Endodermal cell (in vitro differentiated cells): Measurements from ENCODE around the gene ARHGDIA. TPM values are rescaled to one million over a fixed set of nuclear protein-coding genes. Genes with fewer than 3 reads are reported as not detected.
A peak's percentile ranks its signal among the peaks of the same experiment; 100 is the strongest.

Experiments
- DNase-seq: peaks from one replicate; pipeline ENCODE4 v3.0.0-alpha.2; 2017
- H3K27ac ChIP-seq: 2 replicates; pipeline ENCODE4 v1.5.1; 2013; ENCODE audit warnings: mild to moderate bottlenecking, low read depth, low read length, moderate library complexity
- H3K27me3 ChIP-seq: 2 replicates; pipeline ENCODE4 v1.6.1; 2013; ENCODE audit warnings: mild to moderate bottlenecking, low read length, moderate library complexity; ENCODE audit not compliant: insufficient read depth, control insufficient read depth, poor library complexity, severe bottlenecking
- H3K36me3 ChIP-seq: 2 replicates; pipeline ENCODE4 v1.7.0; 2013; ENCODE audit warnings: mild to moderate bottlenecking, low read length, moderate library complexity; ENCODE audit not compliant: control insufficient read depth, insufficient read depth
- H3K4me1 ChIP-seq: one replicate; pipeline ENCODE4 v1.7.0; 2013; ENCODE audit warnings: low read length; ENCODE audit not compliant: control insufficient read depth, insufficient read depth
- H3K4me3 ChIP-seq: 2 replicates; pipeline ENCODE4 v1.5.1; 2013; ENCODE audit warnings: mild to moderate bottlenecking, low read length, moderate library complexity
- H3K9ac ChIP-seq: 2 replicates; pipeline ENCODE4 v1.6.1; 2013; ENCODE audit warnings: mild to moderate bottlenecking, low read length, moderate library complexity; ENCODE audit not compliant: poor library complexity, severe bottlenecking; ENCODE audit errors: extremely low read depth
- H3K9me3 ChIP-seq: 2 replicates; pipeline ENCODE4 v1.6.1; 2013; ENCODE audit warnings: mild to moderate bottlenecking, low read length, moderate library complexity; ENCODE audit not compliant: control insufficient read depth
- H3K27ac Mint-ChIP-seq: 2 replicates; pipeline ENCODE4 v1.8.0; 2020; ENCODE audit warnings: mixed read lengths
- H3K27me3 Mint-ChIP-seq: 2 replicates; pipeline ENCODE4 v1.8.0; 2021; ENCODE audit warnings: mild to moderate bottlenecking, mixed read lengths; ENCODE audit not compliant: insufficient read depth
- H3K36me3 Mint-ChIP-seq: 2 replicates; pipeline ENCODE4 v1.8.0; 2020; ENCODE audit warnings: low read depth, mixed read lengths
- H3K4me1 Mint-ChIP-seq: 2 replicates; pipeline ENCODE4 v1.8.0; 2020; ENCODE audit warnings: mixed read lengths
- H3K4me3 Mint-ChIP-seq: 2 replicates; pipeline ENCODE4 v1.8.0; 2020; ENCODE audit warnings: mild to moderate bottlenecking, moderate library complexity, mixed read lengths
- H3K9me3 Mint-ChIP-seq: 2 replicates; pipeline ENCODE4 v1.8.0; 2020; ENCODE audit warnings: mild to moderate bottlenecking, mixed read lengths
- WGBS, 2 experiments: methylation state at CpG; one replicate each; pipeline versions ENCODE4 v1.1.5 to v1.1.7; 2013; ENCODE audit warnings: missing lambda C conversion rate in 2 of 2, mixed read lengths in 1 of 2; ENCODE audit not compliant: insufficient coverage in 1 of 2, insufficient read length in 1 of 2; 5-methylcytosine and 5-hydroxymethylcytosine counted together
- total RNA-seq, 2 donors: library from RNA; stranded (reverse); fragmentation: NEBNext Ultra II Directional in 1 of 2; extraction: Animal tissue kit (Norgen Biotek cat#: 25700) in 1 of 2; gene quantifications; 2 replicates in 1 of 2; 3 replicates in 1 of 2; pipeline ENCODE4 v1.2.1, GENCODE V29; 2021
- TF ChIP-seq, protein P1 (sequence below): fragments of 200-600 bp; sonication (generic); conservative IDR thresholded peaks from 2 replicates; pipeline ENCODE4 v1.5.0; 2021; ENCODE audit warnings: antibody characterized with exemption, mild to moderate bottlenecking

ARHGDIA gene
- total RNA-seq, 2 donors from 2014 or later: 240 to 254 TPM

DNA sequence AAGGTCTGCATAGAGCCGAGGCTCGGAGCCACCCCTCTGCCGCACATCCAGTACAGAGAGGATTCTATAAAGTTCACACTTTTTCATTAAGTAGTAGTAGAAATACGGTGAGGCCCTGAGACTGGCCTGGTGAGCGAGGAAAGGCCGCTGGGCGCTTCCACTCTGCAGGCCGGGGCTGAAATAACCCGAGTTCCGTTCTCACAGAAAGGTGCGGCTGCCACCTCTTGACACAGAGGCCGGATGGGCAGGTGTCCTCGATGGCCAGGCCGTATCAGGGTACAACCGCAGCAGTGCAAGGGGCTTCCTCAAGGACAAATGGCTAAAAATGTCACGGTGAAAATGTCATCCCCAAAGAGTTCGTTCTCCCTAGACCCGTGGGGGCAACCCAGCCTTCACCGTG, 40.8 kb upstream of the ARHGDIA start:
- Histone ChIP-seq H3K4me3 (no peak overlapping the region), H3K9ac (no peak overlapping the region), H3K27ac (no peak overlapping the region), H3K36me3 (peaks cover 67% of the 10 kb centered on the region), H3K27me3 (no peaks in the 10 kb centered on the region), H3K4me1 (peaks cover 10% of the 10 kb centered on the region), H3K9me3 (no peaks in the 10 kb centered on the region)
- no peaks in the 10 kb centered on the region for H3K27me3 Mint-ChIP-seq
- H3K27ac Mint-ChIP-seq: peak overlapping the region; percentile 52
- TF ChIP-seq, protein P1, sequence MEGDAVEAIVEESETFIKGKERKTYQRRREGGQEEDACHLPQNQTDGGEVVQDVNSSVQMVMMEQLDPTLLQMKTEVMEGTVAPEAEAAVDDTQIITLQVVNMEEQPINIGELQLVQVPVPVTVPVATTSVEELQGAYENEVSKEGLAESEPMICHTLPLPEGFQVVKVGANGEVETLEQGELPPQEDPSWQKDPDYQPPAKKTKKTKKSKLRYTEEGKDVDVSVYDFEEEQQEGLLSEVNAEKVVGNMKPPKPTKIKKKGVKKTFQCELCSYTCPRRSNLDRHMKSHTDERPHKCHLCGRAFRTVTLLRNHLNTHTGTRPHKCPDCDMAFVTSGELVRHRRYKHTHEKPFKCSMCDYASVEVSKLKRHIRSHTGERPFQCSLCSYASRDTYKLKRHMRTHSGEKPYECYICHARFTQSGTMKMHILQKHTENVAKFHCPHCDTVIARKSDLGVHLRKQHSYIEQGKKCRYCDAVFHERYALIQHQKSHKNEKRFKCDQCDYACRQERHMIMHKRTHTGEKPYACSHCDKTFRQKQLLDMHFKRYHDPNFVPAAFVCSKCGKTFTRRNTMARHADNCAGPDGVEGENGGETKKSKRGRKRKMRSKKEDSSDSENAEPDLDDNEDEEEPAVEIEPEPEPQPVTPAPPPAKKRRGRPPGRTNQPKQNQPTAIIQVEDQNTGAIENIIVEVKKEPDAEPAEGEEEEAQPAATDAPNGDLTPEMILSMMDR: no peak
- H3K4me1 Mint-ChIP-seq: peaks cover 7% of the 10 kb centered on the region
- H3K9me3 Mint-ChIP-seq: no peaks in the 10 kb centered on the region
- no peak for DNase-seq
- peak overlapping the region; percentile 81 for H3K4me3 Mint-ChIP-seq
- 92 to 98% methylated on average over 16 to 19 of the region's 19 CpGs for WGBS, 2 experiments
- H3K36me3 Mint-ChIP-seq: peaks cover 34% of the 10 kb centered on the region

DNA sequence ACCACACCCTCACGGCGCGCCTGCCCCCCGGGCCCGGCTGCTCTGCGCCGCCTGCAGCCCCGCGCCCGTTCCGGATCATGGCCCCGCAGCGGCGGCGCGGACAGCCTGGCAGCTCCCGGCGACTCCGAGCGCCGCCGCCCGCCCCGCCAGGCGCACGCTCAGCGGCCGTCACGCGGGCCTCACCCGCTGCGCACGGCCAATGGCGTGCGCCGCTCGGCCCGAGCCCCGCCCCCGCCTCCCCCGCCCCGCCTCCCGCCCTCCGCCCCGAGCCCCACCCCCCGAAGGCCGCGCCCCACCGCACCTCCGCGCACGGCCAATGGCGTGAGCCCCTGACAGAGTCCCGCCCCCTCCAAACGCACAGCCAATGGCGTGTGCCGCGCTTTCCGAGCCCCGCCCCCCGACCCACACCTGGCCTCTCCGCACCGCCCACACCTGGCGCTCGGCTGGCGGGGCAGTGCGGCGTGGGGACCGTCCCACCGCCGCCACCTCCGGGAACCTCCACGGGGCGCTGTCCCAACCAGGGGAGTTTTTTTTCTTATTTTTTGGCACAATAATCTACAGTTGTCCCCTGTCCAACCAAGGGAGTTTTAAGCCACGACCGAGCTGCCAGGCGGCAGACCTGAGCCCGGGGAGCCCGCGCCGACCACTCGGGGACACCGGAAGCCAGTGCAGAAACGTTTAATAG, 40.3 kb upstream of the ARHGDIA start, which contains the start of gene PCYT2:
Gene PCYT2, minus strand, starts transcription at position 123 of the 685 bp plus-strand sequence. Its CDS starts 44 bp downstream, at position 79.
- DNase-seq: peak; percentile 99
- 11 to 72% methylated on average over 10 to 69 of the region's 84 CpGs for WGBS, 2 experiments
- peak within 1 kb of the TSS; percentile 95 for H3K27ac Mint-ChIP-seq
- H3K36me3 Mint-ChIP-seq: peaks cover 35% of the 10 kb centered on the region
- H3K9me3 ChIP-seq: no peaks in the 10 kb centered on the region
- TF ChIP-seq, protein P1: peak; percentile 47
- no peaks in the 10 kb centered on the region for H3K27me3 Mint-ChIP-seq
- peak within 1 kb of the TSS; percentile 16 for H3K27ac ChIP-seq
- H3K9me3 Mint-ChIP-seq: no peaks in the 10 kb centered on the region
- no peaks in the 10 kb centered on the region for H3K27me3 ChIP-seq
- H3K4me1 Mint-ChIP-seq: peaks cover 4% of the 10 kb centered on the region
- H3K9ac ChIP-seq: peak within 1 kb of the TSS; percentile 43
- H3K36me3 ChIP-seq: peaks cover 71% of the 10 kb centered on the region
- H3K4me3 Mint-ChIP-seq: peak within 1 kb of the TSS; percentile 81
- peak within 1 kb of the TSS; percentile 88 for H3K4me3 ChIP-seq
- peaks cover 8% of the 10 kb centered on the region for H3K4me1 ChIP-seq

DNA sequence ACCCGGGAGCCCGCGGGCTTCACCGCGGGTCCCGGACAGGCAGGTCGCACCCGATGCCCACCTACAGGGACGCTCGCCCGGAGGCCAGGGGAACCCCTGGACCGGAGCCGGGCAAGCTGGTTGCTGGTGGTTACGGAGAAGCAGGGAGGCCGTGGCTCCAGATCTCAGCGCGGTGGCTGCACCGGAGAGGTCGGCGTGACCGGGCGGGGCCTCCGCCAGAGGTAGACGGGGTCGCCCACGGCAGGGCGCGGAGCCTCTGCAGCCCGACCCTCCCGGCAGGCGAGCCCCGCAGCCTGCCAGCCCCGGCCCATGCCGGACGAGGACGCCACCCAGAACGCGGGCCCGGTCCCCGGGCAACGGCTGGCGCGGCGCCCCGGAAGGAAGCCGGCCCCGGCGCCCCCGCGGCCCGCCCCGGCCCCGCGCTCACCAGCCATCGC, 39.7 kb upstream of the ARHGDIA start:
- Histone ChIP-seq H3K4me3 (peak overlapping the region; percentile 88), H3K36me3 (peaks cover 72% of the 10 kb centered on the region), H3K9ac (peak overlapping the region; percentile 43), H3K9me3 (no peaks in the 10 kb centered on the region), H3K4me1 (peaks cover 8% of the 10 kb centered on the region), H3K27me3 (no peaks in the 10 kb centered on the region), H3K27ac (peak overlapping the region; percentile 16)
- Mint-ChIP-seq H3K9me3 (no peaks in the 10 kb centered on the region), H3K36me3 (peaks cover 32% of the 10 kb centered on the region), H3K27me3 (no peaks in the 10 kb centered on the region), H3K4me1 (peaks cover 4% of the 10 kb centered on the region), H3K27ac (peak overlapping the region; percentile 95), H3K4me3 (peak overlapping the region; percentile 81)
- TF ChIP-seq, protein P1: no peak
- peak; percentile 74 for DNase-seq
- WGBS, 2 experiments: 0% methylated on average over 12 to 55 of the region's 55 CpGs
